ENCODE results near the gene SLC22A25.

- TF ChIP-seq ZC3H11A (IDR thresholded peaks at IDR 0.05) (no peak), JUN (IDR thresholded peaks at IDR 0.05) (no peak), POLR2A (IDR thresholded peaks at IDR 0.05; ENCODE audit: low read length) (no peak)
- TF ChIP-seq, protein P1, sequence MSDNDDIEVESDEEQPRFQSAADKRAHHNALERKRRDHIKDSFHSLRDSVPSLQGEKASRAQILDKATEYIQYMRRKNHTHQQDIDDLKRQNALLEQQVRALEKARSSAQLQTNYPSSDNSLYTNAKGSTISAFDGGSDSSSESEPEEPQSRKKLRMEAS (IDR thresholded peaks at IDR 0.05) = no peak
- TF ChIP-seq, protein P2, sequence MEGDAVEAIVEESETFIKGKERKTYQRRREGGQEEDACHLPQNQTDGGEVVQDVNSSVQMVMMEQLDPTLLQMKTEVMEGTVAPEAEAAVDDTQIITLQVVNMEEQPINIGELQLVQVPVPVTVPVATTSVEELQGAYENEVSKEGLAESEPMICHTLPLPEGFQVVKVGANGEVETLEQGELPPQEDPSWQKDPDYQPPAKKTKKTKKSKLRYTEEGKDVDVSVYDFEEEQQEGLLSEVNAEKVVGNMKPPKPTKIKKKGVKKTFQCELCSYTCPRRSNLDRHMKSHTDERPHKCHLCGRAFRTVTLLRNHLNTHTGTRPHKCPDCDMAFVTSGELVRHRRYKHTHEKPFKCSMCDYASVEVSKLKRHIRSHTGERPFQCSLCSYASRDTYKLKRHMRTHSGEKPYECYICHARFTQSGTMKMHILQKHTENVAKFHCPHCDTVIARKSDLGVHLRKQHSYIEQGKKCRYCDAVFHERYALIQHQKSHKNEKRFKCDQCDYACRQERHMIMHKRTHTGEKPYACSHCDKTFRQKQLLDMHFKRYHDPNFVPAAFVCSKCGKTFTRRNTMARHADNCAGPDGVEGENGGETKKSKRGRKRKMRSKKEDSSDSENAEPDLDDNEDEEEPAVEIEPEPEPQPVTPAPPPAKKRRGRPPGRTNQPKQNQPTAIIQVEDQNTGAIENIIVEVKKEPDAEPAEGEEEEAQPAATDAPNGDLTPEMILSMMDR (IDR thresholded peaks at IDR 0.05) = no peak
These were observed 2.6 kb upstream of the SLC22A25 start for GRCh38 chr11:63246045-63246444.

All from A549 (cell line).